HG02642 (cell line): ENCODE results near the gene KRTAP10-2.
"Not testable (repeated sequence)": the region's sequence is repeated elsewhere in the genome, so short reads cannot be mapped to it uniquely, and the experiment has no call there.

Experiments
- ATAC-seq: cut with Tn5 transposase; IDR thresholded peaks from one replicate; pipeline ENCODE4 v1.9.1; 2021; ENCODE audit warnings: mild to moderate bottlenecking; ENCODE audit not compliant: unreplicated experiment, poor library complexity

KRTAP10-2 gene, protein sequence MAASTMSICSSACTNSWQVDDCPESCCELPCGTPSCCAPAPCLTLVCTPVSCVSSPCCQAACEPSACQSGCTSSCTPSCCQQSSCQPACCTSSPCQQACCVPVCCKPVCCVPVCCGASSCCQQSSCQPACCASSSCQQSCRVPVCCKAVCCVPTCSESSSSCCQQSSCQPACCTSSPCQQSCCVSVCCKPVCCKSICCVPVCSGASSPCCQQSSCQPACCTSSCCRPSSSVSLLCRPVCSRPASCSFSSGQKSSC

GRCh38 chr21:44551340-44551961 is at the start of gene KRTAP10-2:
Gene KRTAP10-2 (minus strand): TSS chr21:44551505. CDS start chr21:44551458, 47 bp downstream.
- no peak for ATAC-seq

DNA sequence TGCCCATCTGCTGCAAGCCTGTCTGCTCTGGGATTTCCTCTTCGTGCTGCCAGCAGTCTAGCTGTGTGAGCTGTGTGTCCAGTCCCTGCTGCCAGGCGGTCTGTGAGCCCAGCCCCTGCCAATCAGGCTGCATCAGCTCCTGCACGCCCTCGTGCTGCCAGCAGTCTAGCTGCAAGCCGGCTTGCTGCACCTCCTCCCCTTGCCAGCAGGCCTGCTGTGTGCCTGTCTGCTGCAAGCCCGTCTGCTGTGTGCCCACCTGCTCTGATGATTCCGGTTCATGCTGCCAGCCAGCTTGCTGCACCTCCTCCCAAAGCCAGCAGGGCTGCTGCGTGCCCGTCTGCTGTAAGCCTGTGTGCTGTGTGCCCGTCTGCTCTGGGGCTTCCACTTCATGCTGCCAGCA is 49.8 kb upstream of the KRTAP10-2 start:
- ATAC-seq, result not testable (repeated sequence)

DNA sequence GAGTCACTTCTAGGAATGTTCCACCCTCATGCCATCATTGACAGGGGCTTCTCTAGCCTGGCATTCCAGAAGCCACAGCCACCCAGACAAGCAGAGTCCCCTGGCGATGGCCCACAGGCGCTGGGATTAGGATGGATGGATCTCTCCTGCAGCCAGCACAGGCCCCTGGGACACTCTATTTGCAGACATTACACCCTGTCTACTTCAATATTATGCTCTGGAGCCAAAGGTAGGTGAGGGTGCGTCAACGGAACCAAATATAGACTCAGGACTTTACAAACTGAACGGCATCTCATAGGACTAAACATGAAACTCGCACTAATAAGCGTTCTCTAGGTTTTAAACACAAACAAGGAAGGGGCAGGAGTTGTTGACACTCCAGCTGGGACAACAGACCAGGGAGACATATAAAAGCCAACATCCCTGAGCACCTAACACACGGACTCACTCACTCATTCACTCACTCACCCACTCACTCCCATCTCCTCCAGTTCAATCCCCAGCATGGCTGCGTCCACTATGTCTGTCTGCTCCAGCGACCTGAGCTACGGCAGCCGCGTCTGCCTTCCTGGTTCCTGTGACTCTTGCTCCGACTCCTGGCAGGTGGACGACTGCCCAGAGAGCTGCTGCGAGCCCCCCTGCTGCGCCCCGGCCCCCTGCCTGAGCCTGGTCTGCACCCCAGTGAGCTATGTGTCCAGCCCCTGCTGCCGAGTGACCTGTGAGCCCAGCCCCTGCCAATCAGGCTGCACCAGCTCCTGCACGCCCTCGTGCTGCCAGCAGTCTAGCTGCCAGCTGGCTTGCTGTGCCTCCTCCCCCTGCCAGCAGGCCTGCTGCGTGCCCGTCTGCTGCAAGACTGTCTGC is 49.0 kb upstream of the KRTAP10-2 start, which contains the start of gene KRTAP10-7:
KRTAP10-7 (plus strand) TSS at position 480 of the 861 bp plus-strand sequence; CDS start at position 505, 25 bp downstream.
- not testable (repeated sequence) for ATAC-seq

DNA sequence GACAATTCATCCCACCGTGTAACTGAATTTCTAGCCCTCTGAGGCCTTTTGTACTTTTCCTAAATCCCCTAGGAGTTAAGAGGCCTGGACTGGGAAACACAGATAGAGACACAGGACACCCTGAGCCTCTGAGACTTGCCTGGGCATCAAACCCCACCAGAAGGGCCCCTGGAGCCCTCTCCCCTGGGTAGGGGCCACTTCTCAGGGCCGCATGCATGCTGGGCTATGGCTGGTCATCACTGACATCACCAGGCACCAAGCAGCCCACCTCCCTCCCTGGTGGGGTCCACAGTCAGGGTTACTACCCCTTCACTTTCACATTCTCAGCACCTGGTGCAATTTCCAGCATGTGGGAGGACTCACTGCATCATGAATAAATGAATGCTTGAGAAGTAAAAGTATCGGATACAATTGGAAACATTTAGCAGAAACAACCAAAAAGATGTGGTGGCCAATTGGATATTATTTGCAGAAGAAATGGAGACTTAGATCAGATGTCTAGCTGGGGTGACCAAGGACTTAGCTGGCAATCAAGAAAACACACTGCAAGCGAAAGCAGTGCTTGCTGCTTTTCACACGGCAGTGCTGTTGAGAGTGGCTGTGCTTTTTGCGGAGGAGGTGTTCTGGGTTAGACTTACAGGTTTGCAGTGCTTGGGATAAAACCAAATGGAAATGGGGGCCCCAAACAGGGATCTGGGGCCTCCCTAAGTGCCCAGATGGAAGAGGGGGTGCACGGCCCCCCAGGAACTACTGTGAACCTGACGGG is 48.1 kb upstream of the KRTAP10-2 start:
- ATAC-seq, result no peak

DNA sequence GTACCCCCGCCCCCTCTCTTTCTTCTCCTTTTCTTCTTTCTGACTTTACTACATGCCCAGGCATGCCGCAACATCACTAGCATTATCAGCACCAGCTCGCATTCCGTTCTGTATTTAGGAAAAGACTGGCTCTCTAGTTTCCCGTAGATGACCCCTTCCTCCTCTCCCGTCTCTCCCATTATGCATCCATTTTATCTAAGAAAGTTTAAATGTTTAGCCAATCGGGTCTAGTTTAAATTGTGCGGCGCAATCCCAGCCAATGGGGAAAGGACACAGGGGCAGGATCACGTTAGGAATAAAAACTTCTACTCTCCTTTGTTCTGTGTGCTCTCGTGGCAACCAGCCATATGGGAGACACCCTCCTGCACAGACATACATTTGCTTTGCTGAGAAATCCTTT is 46.8 kb upstream of the KRTAP10-2 start:
- no peak for ATAC-seq

DNA sequence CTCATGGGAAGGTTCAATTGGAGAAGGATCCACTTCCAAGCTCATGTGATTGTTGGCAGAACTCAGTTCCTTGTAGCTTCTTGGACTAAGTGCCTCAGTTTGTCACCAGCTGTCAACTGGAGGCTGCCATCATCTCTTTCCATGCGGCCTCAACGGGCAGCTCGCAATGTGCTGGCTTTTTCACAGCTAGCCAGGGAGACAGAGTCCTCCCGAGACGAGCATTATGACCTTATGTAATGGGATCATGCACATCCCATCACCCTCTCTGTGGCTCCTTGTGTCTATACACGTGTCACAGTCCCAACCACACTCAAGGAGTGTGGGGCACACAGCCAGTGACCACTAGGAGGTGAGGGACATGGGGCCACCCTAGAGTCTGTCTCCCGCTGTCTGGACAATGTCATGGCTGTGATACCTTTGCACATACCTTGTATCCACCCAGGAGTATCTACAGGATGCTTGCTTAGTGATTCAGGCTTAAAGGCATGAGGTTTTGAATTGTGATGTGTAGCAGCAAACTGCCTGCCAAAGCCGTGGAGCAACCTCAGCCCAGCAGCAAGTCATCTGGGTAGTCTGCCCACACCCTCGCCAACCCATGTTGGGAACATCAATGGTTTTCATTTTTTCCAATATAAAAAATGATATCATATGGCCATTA is 44.9 kb upstream of the KRTAP10-2 start:
- no peak for ATAC-seq

DNA sequence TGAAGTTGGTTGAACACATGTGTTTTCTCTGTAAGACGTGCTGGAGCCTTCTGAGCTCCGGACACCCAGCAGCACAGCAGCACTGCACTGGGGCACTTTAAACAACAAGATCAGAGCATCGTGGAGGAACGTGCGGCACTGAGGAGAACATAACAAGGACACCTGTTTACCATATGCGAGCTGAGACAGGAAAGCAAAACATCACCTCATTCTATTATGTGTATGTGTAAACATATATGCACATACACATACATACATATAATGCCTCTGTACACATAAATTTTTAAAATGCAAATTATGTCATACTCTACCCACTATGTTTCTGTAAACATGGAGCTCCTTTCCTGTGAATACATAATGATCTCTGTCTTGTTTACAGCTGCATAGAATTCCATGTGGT is 44.2 kb upstream of the KRTAP10-2 start:
- ATAC-seq, result no peak

DNA sequence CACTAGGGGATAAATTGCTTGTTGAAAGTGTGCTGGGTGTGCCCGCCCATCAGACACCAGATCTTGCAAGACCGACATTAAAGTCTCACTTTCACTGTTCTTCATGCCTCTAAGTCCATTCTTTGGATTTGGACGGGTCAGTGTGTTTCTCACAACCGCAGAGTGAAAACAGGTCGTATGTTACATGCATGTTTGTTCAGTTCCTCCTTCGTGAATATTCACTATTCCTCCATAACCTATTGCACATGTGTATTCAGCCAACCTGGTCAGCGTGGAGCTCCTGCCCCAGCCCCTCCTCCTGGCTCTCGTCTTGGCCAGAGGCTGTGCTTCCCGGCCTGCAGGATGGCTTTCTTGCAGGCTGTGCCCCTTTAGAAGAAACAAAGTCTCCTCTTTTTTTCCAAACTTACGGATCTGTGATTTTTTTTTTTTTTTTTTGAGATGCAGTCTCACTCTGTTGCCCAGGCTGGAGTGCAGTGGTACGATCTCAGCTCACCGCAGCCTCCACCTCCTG is 43.2 kb upstream of the KRTAP10-2 start:
- ATAC-seq, result no peak

- no peak for ATAC-seq
These were observed 42.5 kb upstream of the KRTAP10-2 start for GRCh38 chr21:44593598-44594405.

- ATAC-seq, result no peak
These were observed 41.4 kb upstream of the KRTAP10-2 start, which contains the start of gene KRTAP10-6 for GRCh38 chr21:44592446-44593311. Gene KRTAP10-6 (minus strand): TSS chr21:44592505. CDS start chr21:44592484, 21 bp downstream.

DNA sequence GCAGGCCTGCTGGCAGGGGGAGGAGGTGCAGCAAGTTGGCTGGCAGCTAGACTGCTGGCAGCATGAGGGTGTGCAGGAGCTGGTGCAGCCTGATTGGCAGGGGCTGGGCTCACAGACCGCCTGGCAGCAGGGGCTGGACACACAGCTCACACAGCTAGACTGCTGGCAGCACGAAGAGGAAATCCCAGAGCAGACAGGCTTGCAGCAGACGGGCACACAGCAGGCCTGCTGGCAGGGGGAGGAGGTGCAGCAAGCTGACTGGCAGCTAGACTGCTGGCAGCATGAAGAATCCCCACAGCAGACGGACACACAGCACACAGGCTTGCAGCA is 40.5 kb upstream of the KRTAP10-2 start:
- ATAC-seq, result not testable (repeated sequence)

- ATAC-seq, result not testable (repeated sequence)
These were observed 39.8 kb upstream of the KRTAP10-2 start for GRCh38 chr21:44590897-44591800.

- ATAC-seq, result no peak
These were observed 39.0 kb upstream of the KRTAP10-2 start for GRCh38 chr21:44590311-44590721.

GRCh38 chr21:44589586-44590305 is 38.4 kb upstream of the KRTAP10-2 start:
- no peak for ATAC-seq

GRCh38 chr21:44589094-44589493 is 37.8 kb upstream of the KRTAP10-2 start:
- ATAC-seq, result no peak

DNA sequence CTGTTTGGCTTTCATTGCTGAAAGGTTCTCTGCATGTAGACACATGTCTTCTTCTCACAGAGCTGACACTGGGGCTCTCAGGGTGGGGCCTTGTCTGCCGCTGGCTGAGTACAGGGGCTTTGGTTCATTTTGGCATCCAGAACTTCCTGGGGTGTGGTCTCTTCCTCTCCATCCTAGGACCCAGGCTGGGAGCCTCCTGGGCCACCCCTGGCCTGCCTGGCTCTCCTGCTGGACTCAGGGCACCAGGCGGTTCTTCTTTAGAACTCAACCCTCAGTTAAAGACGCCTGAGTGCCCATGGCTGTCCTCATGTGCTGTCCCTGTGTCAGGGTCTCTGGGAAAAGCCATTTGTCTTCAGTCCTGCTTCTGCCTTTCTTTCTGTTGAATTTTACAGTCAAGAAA is 34.6 kb upstream of the KRTAP10-2 start:
- ATAC-seq, result no peak
